Activated T-cell treated with anti-CD3 and anti-CD28 coated beads for 1 hour (primary cell): ENCODE data around the gene POM121C.
"Not testable (repeated sequence)": the region's sequence is repeated elsewhere in the genome, so short reads cannot be mapped to it uniquely, and the experiment has no call there.

ENCODE experiments used
- DNase-seq: peaks from one replicate; pipeline ENCODE4 v3.0.0-alpha.2; 2020; ENCODE audit warnings: low read depth

POM121C gene

GRCh38 chr7:75393194-75393593 lies 92.9 kb downstream of the POM121C start:
- not testable (repeated sequence) for DNase-seq

- DNase-seq = not testable (repeated sequence)
These were observed 111.4 kb downstream of the POM121C start for GRCh38 chr7:75374519-75375317.

- DNase-seq = not testable (repeated sequence)
These were observed 112.0 kb downstream of the POM121C start for GRCh38 chr7:75374144-75374518.

- not testable (repeated sequence) for DNase-seq
These were observed 118.8 kb downstream of the POM121C start for GRCh38 chr7:75367313-75367712.
